T-helper 2 cell treated with Interferon-gamma antibody and Interleukin-4, amounts not matched to agents 100 ng/mL and 5 ng/mL, for 36 hours (primary cell): Measurements from ENCODE around the gene USP17L13. TPM values are rescaled to one million over a fixed set of nuclear protein-coding genes. Genes with fewer than 3 reads are reported as not detected.
"Not testable (repeated sequence)": the region's sequence is repeated elsewhere in the genome, so short reads cannot be mapped to it uniquely, and the experiment has no call there.

ENCODE experiments used
- intact Hi-C: fragments of 100-400 bp; cut with micrococcal nuclease; formaldehyde crosslinking; loops from one replicate; pipeline ENCODE4 v1.15.1; 2023
- total RNA-seq: library from RNA; stranded (reverse); gene quantifications from 2 replicates; pipeline ENCODE4 v1.2.3, GENCODE V29; 2022

USP17L13 gene, protein sequence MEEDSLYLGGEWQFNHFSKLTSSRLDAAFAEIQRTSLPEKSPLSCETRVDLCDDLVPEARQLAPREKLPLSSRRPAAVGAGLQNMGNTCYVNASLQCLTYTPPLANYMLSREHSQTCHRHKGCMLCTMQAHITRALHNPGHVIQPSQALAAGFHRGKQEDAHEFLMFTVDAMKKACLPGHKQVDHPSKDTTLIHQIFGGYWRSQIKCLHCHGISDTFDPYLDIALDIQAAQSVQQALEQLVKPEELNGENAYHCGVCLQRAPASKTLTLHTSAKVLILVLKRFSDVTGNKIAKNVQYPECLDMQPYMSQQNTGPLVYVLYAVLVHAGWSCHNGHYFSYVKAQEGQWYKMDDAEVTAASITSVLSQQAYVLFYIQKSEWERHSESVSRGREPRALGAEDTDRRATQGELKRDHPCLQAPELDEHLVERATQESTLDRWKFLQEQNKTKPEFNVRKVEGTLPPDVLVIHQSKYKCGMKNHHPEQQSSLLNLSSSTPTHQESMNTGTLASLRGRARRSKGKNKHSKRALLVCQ
- total RNA-seq = not detected in 2 replicates

DNA sequence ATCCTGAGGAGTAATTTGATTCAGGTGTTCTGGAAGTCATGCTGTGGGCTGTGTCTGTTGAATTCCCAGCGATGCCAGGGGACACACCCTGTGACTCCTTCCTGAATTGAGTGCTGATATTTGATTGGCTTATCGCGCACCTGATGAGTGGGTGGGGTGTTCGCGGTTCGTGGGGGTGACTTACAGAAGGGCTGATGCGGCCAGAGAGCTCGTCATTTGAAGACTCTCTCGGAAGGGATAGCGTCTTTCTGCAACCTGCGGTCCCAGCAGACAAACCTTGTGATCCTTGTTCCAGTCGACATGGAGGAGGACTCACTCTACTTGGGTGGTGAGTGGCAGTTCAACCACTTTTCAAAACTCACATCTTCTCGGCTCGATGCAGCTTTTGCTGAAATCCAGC, at the start of gene USP17L13:
USP17L13 (plus strand) TSS at position 301 of the 400 bp plus-strand sequence; CDS start at position 301, 0 bp downstream.
- intact Hi-C loops = not testable (repeated sequence)

DNA sequence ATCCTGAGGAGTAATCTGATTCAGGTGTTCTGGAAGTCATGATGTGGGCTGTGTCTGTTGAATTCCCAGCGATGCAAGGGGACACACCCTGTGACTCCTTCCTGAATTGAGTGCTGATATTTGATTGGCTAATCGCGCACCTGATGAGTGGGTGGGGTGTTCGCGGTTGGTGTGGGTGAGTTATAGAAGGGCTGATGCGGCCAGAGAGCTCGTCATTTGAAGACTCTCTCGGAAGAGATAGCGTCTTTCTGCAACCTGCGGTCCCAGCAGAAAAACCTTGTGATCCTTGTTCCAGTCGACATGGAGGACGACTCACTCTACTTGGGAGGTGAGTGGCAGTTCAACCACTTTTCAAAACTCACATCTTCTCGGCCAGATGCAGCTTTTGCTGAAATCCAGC, 14.3 kb upstream of the USP17L13 start, which contains the start of gene USP17L10:
USP17L10 (plus strand) TSS at position 301 of the 400 bp plus-strand sequence; CDS start at position 301, 0 bp downstream.
- intact Hi-C loops = not testable (repeated sequence)

DNA sequence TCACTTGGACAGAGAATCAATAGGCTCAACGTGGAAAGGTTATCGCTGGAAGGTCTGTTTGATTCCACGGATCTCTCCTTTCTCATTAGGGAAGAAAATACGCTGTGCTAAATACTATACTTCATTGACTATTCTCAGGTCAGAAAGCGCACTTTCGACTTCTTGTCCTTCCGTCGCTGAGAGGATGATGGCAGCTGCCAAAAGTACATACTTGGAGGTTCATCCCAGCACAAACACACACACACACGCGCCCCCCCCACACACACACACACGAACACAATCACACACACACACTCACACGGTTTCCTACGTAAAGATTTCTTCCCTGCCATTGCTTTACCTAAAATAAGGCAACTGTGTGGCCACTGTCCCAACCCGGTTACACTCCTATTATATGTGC, 10.0 kb upstream of the USP17L13 start:
- intact Hi-C loops = not testable (repeated sequence)

DNA sequence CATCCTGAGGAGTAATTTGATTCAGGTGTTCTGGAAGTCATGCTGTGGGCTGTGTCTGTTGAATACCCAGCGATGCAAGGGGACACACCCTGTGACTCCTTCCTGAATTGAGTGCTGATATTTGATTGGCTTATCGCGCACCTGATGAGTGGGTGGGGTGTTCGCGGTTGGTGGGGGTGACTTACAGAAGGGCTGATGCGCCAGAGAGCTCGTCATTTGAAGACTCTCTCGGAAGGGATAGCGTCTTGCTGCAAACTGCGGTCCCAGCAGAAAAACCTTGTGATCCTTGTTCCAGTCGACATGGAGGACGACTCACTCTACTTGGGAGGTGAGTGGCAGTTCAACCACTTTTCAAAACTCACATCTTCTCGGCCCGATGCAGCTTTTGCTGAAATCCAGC, 9.6 kb upstream of the USP17L13 start, which contains the start of gene USP17L11:
USP17L11 (plus strand) TSS at position 301 of the 400 bp plus-strand sequence; CDS start at position 301, 0 bp downstream.
- intact Hi-C loops = not testable (repeated sequence)

DNA sequence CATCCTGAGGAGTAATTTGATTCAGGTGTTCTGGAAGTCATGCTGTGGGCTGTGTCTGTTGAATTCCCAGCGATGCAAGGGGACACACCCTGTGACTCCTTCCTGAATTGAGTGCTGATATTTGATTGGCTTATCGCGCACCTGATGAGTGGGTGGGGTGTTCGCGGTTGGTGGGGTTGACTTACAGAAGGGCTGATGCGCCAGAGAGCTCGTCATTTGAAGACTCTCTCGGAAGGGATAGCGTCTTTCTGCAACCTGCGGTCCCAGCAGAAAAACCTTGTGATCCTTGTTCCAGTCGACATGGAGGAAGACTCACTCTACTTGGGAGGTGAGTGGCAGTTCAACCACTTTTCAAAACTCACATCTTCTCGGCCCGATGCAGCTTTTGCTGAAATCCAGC, 4.8 kb upstream of the USP17L13 start, which contains the start of gene USP17L12:
USP17L12 (plus strand) TSS at position 301 of the 400 bp plus-strand sequence; CDS start at position 301, 0 bp downstream.
- intact Hi-C loops = not testable (repeated sequence)

DNA sequence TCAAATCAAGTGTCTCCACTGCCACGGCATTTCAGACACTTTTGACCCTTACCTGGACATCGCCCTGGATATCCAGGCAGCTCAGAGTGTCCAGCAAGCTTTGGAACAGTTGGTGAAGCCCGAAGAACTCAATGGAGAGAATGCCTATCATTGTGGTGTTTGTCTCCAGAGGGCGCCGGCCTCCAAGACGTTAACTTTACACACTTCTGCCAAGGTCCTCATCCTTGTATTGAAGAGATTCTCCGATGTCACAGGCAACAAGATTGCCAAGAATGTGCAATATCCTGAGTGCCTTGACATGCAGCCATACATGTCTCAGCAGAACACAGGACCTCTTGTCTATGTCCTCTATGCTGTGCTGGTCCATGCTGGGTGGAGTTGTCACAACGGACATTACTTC, 5.6 kb downstream of the USP17L13 start:
- intact Hi-C loops = not testable (repeated sequence)

DNA sequence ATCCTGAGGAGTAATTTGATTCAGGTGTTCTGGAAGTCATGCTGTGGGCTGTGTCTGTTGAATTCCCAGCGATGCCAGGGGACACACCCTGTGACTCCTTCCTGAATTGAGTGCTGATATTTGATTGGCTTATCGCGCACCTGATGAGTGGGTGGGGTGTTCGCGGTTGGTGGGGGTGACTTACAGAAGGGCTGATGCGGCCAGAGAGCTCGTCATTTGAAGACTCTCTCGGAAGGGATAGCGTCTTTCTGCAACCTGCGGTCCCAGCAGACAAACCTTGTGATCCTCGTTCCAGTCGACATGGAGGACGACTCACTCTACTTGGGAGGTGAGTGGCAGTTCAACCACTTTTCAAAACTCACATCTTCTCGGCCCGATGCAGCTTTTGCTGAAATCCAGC, 9.4 kb downstream of the USP17L13 start, which contains the start of gene USP17L15:
USP17L15 (plus strand) TSS at position 301 of the 400 bp plus-strand sequence; CDS start at position 301, 0 bp downstream.
- intact Hi-C loops = not testable (repeated sequence)

DNA sequence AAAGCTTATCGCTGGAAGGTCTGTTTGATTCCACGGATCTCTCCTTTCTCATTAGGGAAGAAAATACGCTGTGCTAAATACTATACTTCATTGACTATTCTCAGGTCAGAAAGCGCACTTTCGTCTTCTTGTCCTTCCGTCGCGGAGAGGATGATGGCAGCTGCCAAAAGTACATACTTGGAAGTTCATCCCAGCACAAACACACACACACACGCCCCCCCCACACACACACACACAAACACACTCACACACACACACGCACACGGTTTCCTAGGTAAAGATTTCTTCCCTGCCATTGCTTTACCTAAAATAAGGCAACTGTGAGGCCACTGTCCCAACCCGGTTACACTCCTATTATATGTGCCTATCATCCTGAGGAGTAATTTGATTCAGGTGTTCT, 13.8 kb downstream of the USP17L13 start:
- intact Hi-C loops = not testable (repeated sequence)

DNA sequence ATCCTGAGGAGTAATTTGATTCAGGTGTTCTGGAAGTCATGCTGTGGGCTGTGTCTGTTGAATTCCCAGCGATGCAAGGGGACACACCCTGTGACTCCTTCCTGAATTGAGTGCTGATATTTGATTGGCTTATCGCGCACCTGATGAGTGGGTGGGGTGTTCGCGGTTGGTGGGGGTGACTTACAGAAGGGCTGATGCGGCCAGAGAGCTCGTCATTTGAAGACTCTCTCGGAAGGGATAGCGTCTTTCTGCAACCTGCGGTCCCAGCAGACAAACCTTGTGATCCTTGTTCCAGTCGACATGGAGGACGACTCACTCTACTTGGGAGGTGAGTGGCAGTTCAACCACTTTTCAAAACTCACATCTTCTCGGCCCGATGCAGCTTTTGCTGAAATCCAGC, 18.9 kb downstream of the USP17L13 start, which contains the start of gene USP17L17:
USP17L17 (plus strand) TSS at position 301 of the 400 bp plus-strand sequence; CDS start at position 301, 0 bp downstream.
- intact Hi-C loops = not testable (repeated sequence)

DNA sequence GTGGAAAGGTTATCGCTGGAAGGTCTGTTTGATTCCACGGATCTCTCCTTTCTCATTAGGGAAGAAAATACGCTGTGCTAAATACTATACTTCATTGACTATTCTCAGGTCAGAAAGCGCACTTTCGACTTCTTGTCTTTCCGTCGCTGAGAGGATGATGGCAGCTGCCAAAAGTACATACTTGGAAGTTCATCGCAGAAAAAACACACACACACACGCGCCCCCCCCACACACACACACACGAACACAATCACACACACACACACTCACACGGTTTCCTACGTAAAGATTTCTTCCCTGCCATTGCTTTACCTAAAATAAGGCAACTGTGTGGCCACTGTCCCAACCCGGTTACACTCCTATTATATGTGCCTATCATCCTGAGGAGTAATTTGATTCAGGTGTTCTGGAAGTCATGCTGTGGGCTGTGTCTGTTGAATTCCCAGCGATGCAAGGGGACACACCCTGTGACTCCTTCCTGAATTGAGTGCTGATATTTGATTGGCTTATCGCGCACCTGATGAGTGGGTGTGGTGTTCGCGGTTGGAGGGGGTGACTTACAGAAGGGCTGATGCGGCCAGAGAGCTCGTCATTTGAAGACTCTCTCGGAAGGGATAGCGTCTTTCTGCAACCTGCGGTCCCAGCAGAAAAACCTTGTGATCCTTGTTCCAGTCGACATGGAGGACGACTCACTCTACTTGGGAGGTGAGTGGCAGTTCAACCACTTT, 23.4 kb downstream of the USP17L13 start, which contains the start of gene USP17L18:
USP17L18 (plus strand) TSS at position 678 of the 728 bp plus-strand sequence; CDS start at position 678, 0 bp downstream.
- intact Hi-C loops = not testable (repeated sequence)

DNA sequence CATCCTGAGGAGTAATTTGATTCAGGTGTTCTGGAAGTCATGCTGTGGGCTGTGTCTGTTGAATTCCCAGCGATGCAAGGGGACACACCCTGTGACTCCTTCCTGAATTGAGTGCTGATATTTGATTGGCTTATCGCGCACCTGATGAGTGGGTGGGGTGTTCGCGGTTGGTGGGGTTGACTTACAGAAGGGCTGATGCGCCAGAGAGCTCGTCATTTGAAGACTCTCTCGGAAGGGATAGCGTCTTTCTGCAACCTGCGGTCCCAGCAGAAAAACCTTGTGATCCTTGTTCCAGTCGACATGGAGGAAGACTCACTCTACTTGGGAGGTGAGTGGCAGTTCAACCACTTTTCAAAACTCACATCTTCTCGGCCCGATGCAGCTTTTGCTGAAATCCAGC, 28.4 kb downstream of the USP17L13 start, which contains the start of gene USP17L19:
USP17L19 (plus strand) TSS at position 301 of the 400 bp plus-strand sequence; CDS start at position 301, 0 bp downstream.
- intact Hi-C loops = not testable (repeated sequence)

DNA sequence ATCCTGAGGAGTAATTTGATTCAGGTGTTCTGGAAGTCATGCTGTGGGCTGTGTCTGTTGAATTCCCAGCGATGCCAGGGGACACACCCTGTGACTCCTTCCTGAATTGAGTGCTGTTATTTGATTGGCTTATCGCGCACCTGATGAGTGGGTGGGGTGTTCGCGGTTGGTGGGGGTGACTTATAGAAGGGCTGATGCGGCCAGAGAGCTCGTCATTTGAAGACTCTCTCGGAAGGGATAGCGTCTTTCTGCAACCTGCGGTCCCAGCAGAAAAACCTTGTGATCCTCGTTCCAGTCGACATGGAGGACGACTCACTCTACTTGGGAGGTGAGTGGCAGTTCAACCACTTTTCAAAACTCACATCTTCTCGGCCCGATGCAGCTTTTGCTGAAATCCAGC, 33.1 kb downstream of the USP17L13 start, which contains the start of gene USP17L20:
USP17L20 (plus strand) TSS at position 301 of the 400 bp plus-strand sequence; CDS start at position 301, 0 bp downstream.
- intact Hi-C loops = not testable (repeated sequence)

DNA sequence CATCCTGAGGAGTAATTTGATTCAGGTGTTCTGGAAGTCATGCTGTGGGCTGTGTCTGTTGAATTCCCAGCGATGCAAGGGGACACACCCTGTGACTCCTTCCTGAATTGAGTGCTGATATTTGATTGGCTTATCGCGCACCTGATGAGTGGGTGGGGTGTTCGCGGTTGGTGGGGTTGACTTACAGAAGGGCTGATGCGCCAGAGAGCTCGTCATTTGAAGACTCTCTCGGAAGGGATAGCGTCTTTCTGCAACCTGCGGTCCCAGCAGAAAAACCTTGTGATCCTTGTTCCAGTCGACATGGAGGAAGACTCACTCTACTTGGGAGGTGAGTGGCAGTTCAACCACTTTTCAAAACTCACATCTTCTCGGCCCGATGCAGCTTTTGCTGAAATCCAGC, 37.9 kb downstream of the USP17L13 start, which contains the start of gene USP17L21:
USP17L21 (plus strand) TSS at position 301 of the 400 bp plus-strand sequence; CDS start at position 301, 0 bp downstream.
- intact Hi-C loops = not testable (repeated sequence)

DNA sequence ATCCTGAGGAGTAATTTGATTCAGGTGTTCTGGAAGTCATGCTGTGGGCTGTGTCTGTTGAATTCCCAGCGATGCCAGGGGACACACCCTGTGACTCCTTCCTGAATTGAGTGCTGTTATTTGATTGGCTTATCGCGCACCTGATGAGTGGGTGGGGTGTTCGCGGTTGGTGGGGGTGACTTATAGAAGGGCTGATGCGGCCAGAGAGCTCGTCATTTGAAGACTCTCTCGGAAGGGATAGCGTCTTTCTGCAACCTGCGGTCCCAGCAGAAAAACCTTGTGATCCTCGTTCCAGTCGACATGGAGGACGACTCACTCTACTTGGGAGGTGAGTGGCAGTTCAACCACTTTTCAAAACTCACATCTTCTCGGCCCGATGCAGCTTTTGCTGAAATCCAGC, 42.6 kb downstream of the USP17L13 start, which contains the start of gene USP17L22:
USP17L22 (plus strand) TSS at position 301 of the 400 bp plus-strand sequence; CDS start at position 301, 0 bp downstream.
- intact Hi-C loops = not testable (repeated sequence)

DNA sequence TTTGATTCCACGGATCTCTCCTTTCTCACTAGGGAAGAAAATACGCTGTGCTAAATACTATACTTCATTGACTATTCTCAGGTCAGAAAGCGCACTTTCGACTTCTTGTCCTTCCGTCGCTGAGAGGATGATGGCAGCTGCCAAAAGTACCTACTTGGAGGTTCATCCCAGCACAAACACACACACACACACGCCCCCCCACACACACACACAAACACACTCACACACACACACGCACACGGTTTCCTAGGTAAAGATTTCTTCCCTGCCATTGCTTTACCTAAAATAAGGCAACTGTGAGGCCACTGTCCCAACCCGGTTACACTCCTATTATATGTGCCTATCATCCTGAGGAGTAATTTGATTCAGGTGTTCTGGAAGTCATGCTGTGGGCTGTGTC, 47.0 kb downstream of the USP17L13 start:
- intact Hi-C loops = not testable (repeated sequence)

Other genes starting within 250 kb of the USP17L13 start
- gene FAM90A26, start 54.5 kb upstream of the USP17L13 start, total RNA-seq = not detected in 2 replicates
- not detected in 2 replicates for gene USP17L10, start 14.2 kb upstream of the USP17L13 start, total RNA-seq
- not detected in 2 replicates for gene USP17L11, start 9.5 kb upstream of the USP17L13 start, total RNA-seq
- gene USP17L12, start 4.7 kb upstream of the USP17L13 start, total RNA-seq = not detected in 2 replicates
- gene USP17L15, start 9.5 kb downstream of the USP17L13 start, total RNA-seq = not detected in 2 replicates
- not detected in 2 replicates for gene USP17L17, start 19.0 kb downstream of the USP17L13 start, total RNA-seq
- gene USP17L18, start 23.7 kb downstream of the USP17L13 start, total RNA-seq = not detected in 2 replicates
- not detected in 2 replicates for gene USP17L19, start 28.5 kb downstream of the USP17L13 start, total RNA-seq
- not detected in 2 replicates for gene USP17L20, start 33.2 kb downstream of the USP17L13 start, total RNA-seq
- gene USP17L21, start 38.0 kb downstream of the USP17L13 start, total RNA-seq = not detected in 2 replicates
- not detected in 2 replicates for gene USP17L22, start 42.7 kb downstream of the USP17L13 start, total RNA-seq
- gene USP17L24, start 100.3 kb downstream of the USP17L13 start, total RNA-seq = not detected in 2 replicates
- gene USP17L25, start 105.0 kb downstream of the USP17L13 start, total RNA-seq = not detected in 2 replicates
- not detected in 2 replicates for gene USP17L26, start 109.8 kb downstream of the USP17L13 start, total RNA-seq
- gene USP17L5, start 114.5 kb downstream of the USP17L13 start, total RNA-seq = not detected in 2 replicates
- not detected in 2 replicates for gene USP17L27, start 119.3 kb downstream of the USP17L13 start, total RNA-seq
- gene USP17L28, start 124.0 kb downstream of the USP17L13 start, total RNA-seq = not detected in 2 replicates
- gene USP17L29, start 128.7 kb downstream of the USP17L13 start, total RNA-seq = not detected in 2 replicates
- not detected in 2 replicates for gene USP17L30, start 138.2 kb downstream of the USP17L13 start, total RNA-seq
- gene DEFB131A, start 219.5 kb downstream of the USP17L13 start, total RNA-seq = not detected in 2 replicates